ENCODE measurements around the gene FGF12.

DNA sequence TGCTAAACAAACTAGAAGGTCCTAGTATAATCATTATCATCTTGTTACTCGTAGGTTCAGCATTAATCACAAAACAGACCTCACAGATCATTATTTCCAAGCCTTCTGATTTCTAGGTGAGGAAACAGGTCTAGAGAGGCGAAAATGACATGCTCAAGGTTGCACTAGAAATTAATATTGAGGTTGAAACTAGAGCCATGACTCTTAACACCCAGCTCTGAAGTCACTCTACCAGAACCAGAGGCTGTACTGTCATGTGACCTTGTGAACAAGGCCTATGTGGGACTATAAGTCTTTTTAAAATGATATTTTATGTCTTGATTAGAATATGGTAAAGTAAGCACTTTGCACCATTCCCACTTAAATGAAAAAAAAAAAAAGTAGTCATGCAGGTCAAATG lies 23.8 kb upstream of the FGF12 start:
- no peak for TF ChIP-seq CTCF (IDR thresholded peaks at IDR 0.05)
- no peak for TF ChIP-seq POLR2A (IDR thresholded peaks at IDR 0.05)
